ENCODE data around the gene GULP1.

DNA sequence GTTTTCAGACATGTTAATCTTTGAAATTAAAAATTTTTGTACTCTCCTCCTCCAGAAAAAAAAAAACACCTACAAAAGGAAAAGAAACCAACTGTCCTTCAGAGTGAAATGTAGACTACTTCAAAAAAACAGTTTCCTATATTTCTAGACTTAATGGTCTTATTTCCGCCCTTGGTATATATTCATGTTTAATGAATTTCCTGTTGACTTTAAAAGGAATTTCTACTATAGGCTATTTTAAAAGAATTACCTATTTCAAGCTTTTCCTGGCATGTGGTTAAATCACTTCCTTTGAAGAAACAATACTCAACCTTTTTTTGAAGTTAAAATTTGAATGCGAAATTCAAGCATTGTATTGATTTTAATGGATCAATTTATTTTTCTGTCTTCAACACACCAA lies 29.2 kb downstream of the GULP1 start:
- TF ChIP-seq CTCF (IDR thresholded peaks at IDR 0.05) (no peak), POLR2A (IDR thresholded peaks at IDR 0.05) (no peak)

Measured in adrenal gland (tissue), 5 donors.